ENCODE results near the gene ADGRE1. TPM values are rescaled to one million over a fixed set of nuclear protein-coding genes. Genes with fewer than 3 reads are reported as not detected.

Gene ADGRE1
- total and polyA plus RNA-seq, 3 experiments from 2014 or later: 0.36 to 0.59 (median 0.53) TPM

GRCh38 chr19:6976197-6976596, 88.8 kb downstream of the ADGRE1 start:
- Mint-ChIP-seq H3K36me3 (peaks cover 0 to 12% (median 0%) of the 10 kb centered on the region in 3 donors), H3K27ac (no peak overlapping the region), H3K4me3 (no peak overlapping the region), H3K9me3 (peaks cover 6 to 23% (median 13%) of the 10 kb centered on the region in 5 donors), H3K27me3 (peaks cover 6 to 38% of the 10 kb centered on the region in 2 donors), H3K4me1 (no peaks in the 10 kb centered on the region)
- H3K27me3 ChIP-seq (ENCODE audit: insufficient read depth, low read length, poor library complexity, severe bottlenecking): no peaks in the 10 kb centered on the region
- ChIA-PET CTCF (no interaction called here), POLR2A (no interaction called here)
- no peak overlapping the region for H3K4me3 ChIP-seq (ENCODE audit: low read length)
- H3K4me1 ChIP-seq (ENCODE audit: insufficient read depth, low read length): no peaks in the 10 kb centered on the region
- H3K9me3 ChIP-seq (ENCODE audit: low read length): peaks cover 13% of the 10 kb centered on the region
- no peak overlapping the region for H3K27ac ChIP-seq (ENCODE audit: low read depth, low read length)
- no peaks in the 10 kb centered on the region for H3K36me3 ChIP-seq (ENCODE audit: insufficient read depth, low read length)
- no peak for DNase-seq

GRCh38 chr19:6979399-6979798, 92.0 kb downstream of the ADGRE1 start:
- peaks cover 0 to 12% (median 2%) of the 10 kb centered on the region in 3 donors for H3K36me3 Mint-ChIP-seq
- no peak for DNase-seq

DNA sequence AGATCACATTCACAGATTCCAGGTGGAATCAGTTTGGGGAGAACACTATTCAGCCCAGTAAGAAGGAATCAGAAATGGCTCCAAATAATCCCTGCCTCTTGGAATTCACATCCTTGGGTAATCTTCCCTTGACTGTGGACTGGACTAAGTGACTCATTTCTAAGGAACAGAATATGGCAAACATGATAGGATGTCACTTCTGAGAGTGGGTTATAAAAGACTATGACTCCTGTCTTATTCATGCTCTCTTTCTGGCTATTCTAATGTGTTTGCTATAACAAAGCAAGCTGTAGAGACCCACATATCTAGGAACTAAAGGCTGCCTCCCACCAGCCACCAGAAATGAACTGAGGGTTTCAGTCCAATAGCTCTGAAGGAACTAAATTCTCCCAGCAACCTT, 96.1 kb downstream of the ADGRE1 start:
- H3K27me3 ChIP-seq (ENCODE audit: insufficient read depth, low read length, poor library complexity, severe bottlenecking): no peaks in the 10 kb centered on the region
- no peak overlapping the region for H3K27ac ChIP-seq (ENCODE audit: low read depth, low read length)
- Mint-ChIP-seq H3K4me3 (no peak overlapping the region), H3K27ac (no peak overlapping the region), H3K36me3 (peaks cover 0 to 6% (median 3%) of the 10 kb centered on the region in 3 donors), H3K9me3 (peaks cover 12 to 31% (median 29%) of the 10 kb centered on the region in 5 donors), H3K4me1 (no peaks in the 10 kb centered on the region), H3K27me3 (peaks cover 8 to 45% of the 10 kb centered on the region in 2 donors)
- no peaks in the 10 kb centered on the region for H3K4me1 ChIP-seq (ENCODE audit: insufficient read depth, low read length)
- POLR2A ChIA-PET: no interaction called here
- H3K9me3 ChIP-seq (ENCODE audit: low read length): peaks cover 13% of the 10 kb centered on the region
- DNase-seq: no peak
- no peaks in the 10 kb centered on the region for H3K36me3 ChIP-seq (ENCODE audit: insufficient read depth, low read length)
- CTCF ChIA-PET: no interaction called here
- no peak overlapping the region for H3K4me3 ChIP-seq (ENCODE audit: low read length)

More at GRCh38 chr19:6979399-6979798, 92.0 kb downstream of the ADGRE1 start:
- Histone ChIP-seq H3K4me3 (ENCODE audit: low read length) (no peak overlapping the region), H3K36me3 (ENCODE audit: insufficient read depth, low read length) (no peaks in the 10 kb centered on the region), H3K4me1 (ENCODE audit: insufficient read depth, low read length) (no peaks in the 10 kb centered on the region), H3K27ac (ENCODE audit: low read depth, low read length) (no peak overlapping the region), H3K27me3 (ENCODE audit: insufficient read depth, low read length, poor library complexity, severe bottlenecking) (no peaks in the 10 kb centered on the region), H3K9me3 (ENCODE audit: low read length) (peaks cover 22% of the 10 kb centered on the region)
- H3K4me3 Mint-ChIP-seq: no peak overlapping the region
- ChIA-PET CTCF (no interaction called here), POLR2A (no interaction called here)
- H3K9me3 Mint-ChIP-seq: peaks cover 10 to 36% (median 28%) of the 10 kb centered on the region in 5 donors
- H3K27ac Mint-ChIP-seq: no peak overlapping the region
- peaks cover 10 to 47% of the 10 kb centered on the region in 2 donors for H3K27me3 Mint-ChIP-seq
- no peaks in the 10 kb centered on the region for H3K4me1 Mint-ChIP-seq

GRCh38 chr19:6987850-6988249, 100.5 kb downstream of the ADGRE1 start:
- H3K9me3 Mint-ChIP-seq: peaks cover 8 to 30% (median 23%) of the 10 kb centered on the region in 5 donors
- DNase-seq: no peak
- ChIA-PET POLR2A (no interaction called here), CTCF (interaction anchor here (0.6 kb wide), 1 partner anchor 102 kb away, joined by 3 read pairs; no protein-coding TSS in a partner anchor)
- Histone ChIP-seq H3K27me3 (ENCODE audit: insufficient read depth, low read length, poor library complexity, severe bottlenecking) (no peaks in the 10 kb centered on the region), H3K27ac (ENCODE audit: low read depth, low read length) (no peak overlapping the region), H3K36me3 (ENCODE audit: insufficient read depth, low read length) (no peaks in the 10 kb centered on the region), H3K9me3 (ENCODE audit: low read length) (peaks cover 13% of the 10 kb centered on the region), H3K4me3 (ENCODE audit: low read length) (no peak overlapping the region), H3K4me1 (ENCODE audit: insufficient read depth, low read length) (no peaks in the 10 kb centered on the region)
- H3K27me3 Mint-ChIP-seq: peaks cover 11 to 27% of the 10 kb centered on the region in 2 donors
- peaks cover 0 to 6% (median 3%) of the 10 kb centered on the region in 3 donors for H3K36me3 Mint-ChIP-seq
- H3K4me3 Mint-ChIP-seq: no peak overlapping the region
- H3K4me1 Mint-ChIP-seq: no peaks in the 10 kb centered on the region
- H3K27ac Mint-ChIP-seq: no peak overlapping the region

DNA sequence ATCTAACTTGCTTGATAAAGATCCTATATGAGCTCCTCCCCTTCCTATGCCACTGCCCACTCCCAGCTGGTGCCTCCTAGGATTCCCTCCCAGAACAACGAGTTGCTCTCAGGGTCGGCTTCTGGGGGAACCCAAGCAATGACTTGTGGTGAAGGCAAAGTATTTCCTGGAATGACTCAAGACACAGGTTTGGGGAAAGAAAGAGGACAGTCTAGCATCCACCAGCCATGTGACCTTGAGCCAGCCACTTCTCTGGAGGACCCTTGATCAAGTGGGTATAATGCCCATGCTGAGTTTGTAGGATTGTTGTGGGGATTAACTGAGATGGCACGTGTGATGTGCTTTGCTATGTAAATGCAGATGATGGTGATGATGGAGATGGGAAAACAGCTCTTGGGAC, 100.9 kb downstream of the ADGRE1 start:
- no peak for DNase-seq
- Histone ChIP-seq H3K27ac (ENCODE audit: low read depth, low read length) (no peak overlapping the region), H3K36me3 (ENCODE audit: insufficient read depth, low read length) (no peaks in the 10 kb centered on the region), H3K4me3 (ENCODE audit: low read length) (no peak overlapping the region), H3K27me3 (ENCODE audit: insufficient read depth, low read length, poor library complexity, severe bottlenecking) (no peaks in the 10 kb centered on the region), H3K4me1 (ENCODE audit: insufficient read depth, low read length) (no peaks in the 10 kb centered on the region), H3K9me3 (ENCODE audit: low read length) (peaks cover 10% of the 10 kb centered on the region)
- H3K36me3 Mint-ChIP-seq: peaks cover 0 to 6% (median 1%) of the 10 kb centered on the region in 3 donors
- ChIA-PET CTCF (interaction anchor here (0.6 kb wide), 1 partner anchor 103 kb away, joined by 3 read pairs; no protein-coding TSS in a partner anchor), POLR2A (no interaction called here)
- no peak overlapping the region for H3K27ac Mint-ChIP-seq
- peaks cover 8 to 24% of the 10 kb centered on the region in 2 donors for H3K27me3 Mint-ChIP-seq
- no peaks in the 10 kb centered on the region for H3K4me1 Mint-ChIP-seq
- H3K9me3 Mint-ChIP-seq: peaks cover 8 to 26% (median 20%) of the 10 kb centered on the region in 5 donors
- H3K4me3 Mint-ChIP-seq: no peak overlapping the region

Other genes starting within 250 kb of the ADGRE1 start
- gene TNFSF14, start 217.4 kb upstream of the ADGRE1 start, total RNA-seq: 100 to 1,000 TPM; 111 to 116 TPM
- 30.7 TPM for gene TNFSF14, start 217.4 kb upstream of the ADGRE1 start, polyA plus RNA-seq
- 1 to 10 TPM; 1.6 to 1.7 TPM for gene C3, start 166.9 kb upstream of the ADGRE1 start, total RNA-seq
- not detected for gene C3, start 166.9 kb upstream of the ADGRE1 start, polyA plus RNA-seq
- gene GPR108, start 150.0 kb upstream of the ADGRE1 start, total RNA-seq: 10 to 100 TPM; 72.0 to 74.0 TPM
- gene GPR108, start 150.0 kb upstream of the ADGRE1 start, polyA plus RNA-seq: 108 TPM
- 10 to 100 TPM; 44.6 to 47.8 TPM for gene TRIP10, start 147.9 kb upstream of the ADGRE1 start, total RNA-seq
- gene TRIP10, start 147.9 kb upstream of the ADGRE1 start, polyA plus RNA-seq: 2.0 TPM
- gene SH2D3A, start 120.1 kb upstream of the ADGRE1 start, total RNA-seq: 10 to 100 TPM; 21.3 TPM
- gene SH2D3A, start 120.1 kb upstream of the ADGRE1 start, polyA plus RNA-seq: 40.6 TPM
- gene VAV1, start 114.9 kb upstream of the ADGRE1 start, total RNA-seq: 10 to 100 TPM; 51.9 to 52.9 TPM
- gene VAV1, start 114.9 kb upstream of the ADGRE1 start, polyA plus RNA-seq: 28.4 TPM
- gene MBD3L2B, start 133.9 kb downstream of the ADGRE1 start, total RNA-seq: not detected
- not detected for gene MBD3L2B, start 133.9 kb downstream of the ADGRE1 start, polyA plus RNA-seq
- gene MBD3L5, start 143.0 kb downstream of the ADGRE1 start, total RNA-seq: not detected
- not detected for gene MBD3L5, start 143.0 kb downstream of the ADGRE1 start, polyA plus RNA-seq
- gene MBD3L4, start 152.6 kb downstream of the ADGRE1 start, total RNA-seq: not detected
- not detected for gene MBD3L4, start 152.6 kb downstream of the ADGRE1 start, polyA plus RNA-seq
- not detected for gene MBD3L2, start 161.7 kb downstream of the ADGRE1 start, total RNA-seq
- gene MBD3L2, start 161.7 kb downstream of the ADGRE1 start, polyA plus RNA-seq: not detected
- gene MBD3L3, start 171.1 kb downstream of the ADGRE1 start, total RNA-seq: not detected
- not detected for gene MBD3L3, start 171.1 kb downstream of the ADGRE1 start, polyA plus RNA-seq
- 10 to 100 TPM; 12.0 to 12.7 TPM for gene ZNF557, start 182.1 kb downstream of the ADGRE1 start, total RNA-seq
- gene ZNF557, start 182.1 kb downstream of the ADGRE1 start, polyA plus RNA-seq: 10.2 TPM